Activated T-cell treated with anti-CD3 and anti-CD28 coated beads, Interleukin-2, amount 50 U/mL, for 24 hours (primary cell): ENCODE results near the gene CLCNKA.
A peak's percentile ranks its signal among the peaks of the same experiment; 100 is the strongest.
"Not testable (repeated sequence)": the region's sequence is repeated elsewhere in the genome, so short reads cannot be mapped to it uniquely, and the experiment has no call there.

ENCODE experiments used
- DNase-seq: peaks from one replicate; pipeline ENCODE4 v3.0.0-alpha.2; 2020
- H3K27ac Mint-ChIP-seq: 2 replicates; pipeline ENCODE4 v1.8.0; 2020; ENCODE audit warnings: mild to moderate bottlenecking, mixed read lengths
- H3K27me3 Mint-ChIP-seq: 2 replicates; pipeline ENCODE4 v1.8.0; 2020; ENCODE audit warnings: mixed read lengths
- H3K36me3 Mint-ChIP-seq: 2 replicates; pipeline ENCODE4 v1.8.0; 2020; ENCODE audit warnings: low read depth, mixed read lengths
- H3K4me1 Mint-ChIP-seq: 2 replicates; pipeline ENCODE4 v1.8.0; 2020; ENCODE audit warnings: low read depth, mixed read lengths
- H3K4me3 Mint-ChIP-seq: 2 replicates; pipeline ENCODE4 v1.8.0; 2020; ENCODE audit warnings: mild to moderate bottlenecking, moderate library complexity, mixed read lengths
- H3K9me3 Mint-ChIP-seq: 2 replicates; pipeline ENCODE4 v1.8.0; 2020; ENCODE audit warnings: mixed read lengths

CLCNKA gene

DNA sequence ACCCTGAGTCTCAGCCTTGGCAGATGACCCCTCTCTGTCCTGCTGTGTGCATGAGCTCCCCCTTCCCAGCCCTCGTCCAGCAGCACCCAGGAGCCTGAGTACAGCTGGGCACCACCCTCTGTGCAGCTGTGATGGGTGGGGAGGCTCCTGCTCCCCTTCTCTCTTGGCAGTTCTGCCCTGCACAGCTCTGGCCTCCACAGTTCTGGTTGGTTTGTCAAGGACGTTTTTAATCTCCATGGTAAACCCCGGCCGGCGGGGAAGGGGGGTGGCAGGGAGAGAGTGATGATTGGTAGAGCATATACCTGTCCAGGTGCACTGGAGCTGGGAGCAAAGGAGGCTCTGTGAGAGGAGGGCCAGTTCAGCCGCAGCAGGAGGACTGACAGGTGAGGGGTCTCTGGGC, at the start of gene CLCNKA:
TSS of gene CLCNKA (plus strand) at position 356 of the 400 bp plus-strand sequence. CDS start 584 bp downstream, outside the sequence.
- Mint-ChIP-seq H3K4me3 (no peak within 1 kb of the TSS), H3K27ac (no peak within 1 kb of the TSS), H3K4me1 (no peaks in the 10 kb centered on the region), H3K9me3 (no peaks in the 10 kb centered on the region), H3K27me3 (peaks cover 3% of the 10 kb centered on the region), H3K36me3 (no peaks in the 10 kb centered on the region)
- no peak for DNase-seq

DNA sequence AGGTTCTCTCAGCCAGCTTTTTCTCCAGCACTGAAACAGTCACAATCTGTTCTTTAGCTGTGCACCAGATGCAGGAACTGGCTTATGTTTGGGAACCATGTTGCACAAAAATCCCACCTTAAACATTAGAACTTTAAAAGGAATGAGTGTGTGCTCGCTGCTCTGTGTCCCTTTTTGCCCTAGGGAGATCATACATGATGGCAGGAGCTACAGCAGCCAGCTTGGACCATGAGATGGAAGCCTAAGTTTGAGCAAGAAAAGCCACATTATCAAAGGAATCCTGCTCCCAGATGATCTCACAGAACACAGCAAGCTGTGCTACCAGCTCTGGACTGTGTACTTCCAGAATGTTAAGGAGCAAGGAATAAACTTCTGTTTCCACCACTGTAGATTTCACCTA, 49.4 kb upstream of the CLCNKA start:
- Mint-ChIP-seq H3K36me3 (peaks cover 69% of the 10 kb centered on the region), H3K9me3 (no peaks in the 10 kb centered on the region), H3K27me3 (no peaks in the 10 kb centered on the region), H3K4me3 (no peak overlapping the region), H3K27ac (peak overlapping the region; percentile 4), H3K4me1 (peaks cover 77% of the 10 kb centered on the region)
- DNase-seq, result no peak

DNA sequence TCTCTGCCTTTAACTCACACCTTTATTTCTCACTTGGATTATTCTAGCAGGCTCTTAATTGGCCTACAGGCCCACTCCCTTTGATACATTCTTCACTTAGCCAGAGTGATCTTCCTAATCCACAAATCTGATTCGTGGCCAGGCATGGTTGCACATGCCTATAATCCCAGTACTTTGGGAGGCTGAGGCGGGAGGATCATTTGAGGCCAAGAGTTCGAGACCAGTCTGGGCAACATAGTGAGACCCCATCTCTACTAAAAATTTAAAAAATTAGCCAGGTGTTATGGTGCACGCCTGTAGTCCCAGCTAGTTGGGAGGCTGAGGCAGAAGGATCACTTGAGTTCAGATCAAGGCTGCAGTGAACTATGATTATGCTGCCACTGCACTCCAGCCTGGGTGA, 48.1 kb upstream of the CLCNKA start:
- H3K4me3 Mint-ChIP-seq, result no peak overlapping the region
- peak overlapping the region; percentile 4 for H3K27ac Mint-ChIP-seq
- no peak for DNase-seq
- H3K9me3 Mint-ChIP-seq, result no peaks in the 10 kb centered on the region
- peaks cover 63% of the 10 kb centered on the region for H3K4me1 Mint-ChIP-seq
- H3K36me3 Mint-ChIP-seq, result peaks cover 55% of the 10 kb centered on the region
- H3K27me3 Mint-ChIP-seq, result no peaks in the 10 kb centered on the region

DNA sequence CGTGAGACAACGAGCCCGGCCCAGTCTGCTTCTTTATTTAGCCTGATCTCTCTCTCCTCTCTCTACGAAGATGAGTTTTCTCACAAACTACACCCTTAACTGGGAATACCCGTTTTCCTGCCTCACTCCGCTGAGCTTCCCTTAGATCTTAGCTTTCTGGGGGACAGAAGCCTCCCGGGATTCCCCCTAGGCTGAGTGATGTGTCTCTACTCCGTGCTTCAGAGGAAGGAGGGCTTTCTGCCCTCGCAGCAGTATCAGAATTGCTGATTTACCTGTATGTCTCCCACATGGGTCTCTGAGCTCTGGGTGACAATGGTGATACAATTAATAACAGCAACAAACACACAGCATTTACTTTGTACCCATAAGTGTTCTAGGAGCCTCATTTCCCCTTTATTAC, 47.0 kb upstream of the CLCNKA start:
- Mint-ChIP-seq H3K27ac (peak overlapping the region; percentile 96), H3K27me3 (no peaks in the 10 kb centered on the region), H3K4me3 (peak overlapping the region; percentile 91), H3K4me1 (peaks cover 57% of the 10 kb centered on the region), H3K36me3 (peaks cover 45% of the 10 kb centered on the region), H3K9me3 (no peaks in the 10 kb centered on the region)
- peak; percentile 56 for DNase-seq

DNA sequence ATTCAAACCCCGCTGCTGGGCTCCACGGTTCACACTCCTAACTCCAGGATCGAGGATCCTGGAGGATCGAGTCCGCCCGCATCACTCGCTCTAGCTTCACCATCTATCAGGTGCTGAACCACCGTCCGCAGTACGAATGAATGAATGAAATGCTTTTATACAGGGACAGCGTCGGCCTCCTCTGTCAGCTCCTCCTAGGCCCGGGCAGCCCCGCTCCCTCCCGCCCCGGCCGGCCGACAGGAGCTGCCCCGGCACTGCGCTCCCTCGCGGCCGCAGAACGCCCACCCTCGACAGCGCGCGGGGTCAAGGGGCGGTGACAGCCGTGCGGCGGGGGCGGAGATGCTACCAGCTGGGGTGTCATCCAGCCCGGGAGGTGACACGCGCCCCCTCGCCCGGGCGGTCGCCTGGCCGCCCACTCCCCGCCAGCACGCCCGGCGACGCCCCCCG, 46.5 kb upstream of the CLCNKA start:
- peak overlapping the region; percentile 91 for H3K4me3 Mint-ChIP-seq
- H3K9me3 Mint-ChIP-seq, result no peaks in the 10 kb centered on the region
- no peaks in the 10 kb centered on the region for H3K27me3 Mint-ChIP-seq
- H3K4me1 Mint-ChIP-seq, result peaks cover 52% of the 10 kb centered on the region
- peak overlapping the region; percentile 96 for H3K27ac Mint-ChIP-seq
- peak; percentile 88 for DNase-seq
- peaks cover 40% of the 10 kb centered on the region for H3K36me3 Mint-ChIP-seq

DNA sequence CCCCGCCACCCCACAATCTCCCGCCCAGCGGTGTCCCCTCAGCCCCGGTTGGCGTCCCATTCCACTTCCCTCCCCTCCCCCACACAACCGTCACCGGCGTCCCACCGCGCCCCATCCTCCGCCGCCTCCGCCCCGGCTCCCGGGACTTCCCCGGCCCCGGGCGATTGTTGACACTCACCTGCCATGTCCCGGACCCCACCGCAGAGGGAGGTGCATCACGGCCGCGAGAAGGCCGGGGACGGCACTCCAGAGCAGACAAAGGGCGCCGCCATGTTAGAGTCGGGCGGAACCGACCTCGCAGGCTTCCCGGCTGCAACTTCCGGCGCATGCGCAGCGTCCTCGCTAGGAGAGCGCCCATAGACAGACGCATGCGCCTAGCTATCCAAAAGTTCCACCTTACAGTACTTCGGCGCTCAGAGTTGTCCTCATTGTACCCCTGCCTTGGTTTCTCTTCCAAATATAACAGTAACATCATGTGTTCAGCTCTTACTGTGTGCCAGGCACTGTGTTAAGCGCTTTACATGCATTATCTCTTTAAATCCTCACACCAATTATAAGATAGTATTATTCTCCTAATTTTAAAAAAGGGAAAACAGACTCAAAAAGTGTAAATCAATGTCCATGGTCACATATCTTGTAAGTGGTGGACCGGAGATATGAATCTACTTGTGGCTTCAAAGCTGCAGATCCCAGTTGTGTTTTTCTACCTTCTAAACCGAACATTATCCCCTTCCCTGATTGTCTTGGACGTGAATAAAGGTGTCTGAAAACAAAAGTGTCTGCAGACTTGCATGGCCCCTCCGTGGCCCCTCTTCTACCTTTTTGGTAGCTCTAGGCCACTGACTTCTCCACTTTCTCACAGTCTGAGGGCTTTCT, 45.8 kb upstream of the CLCNKA start, which contains the start of gene ZBTB17:
TSS of gene ZBTB17 (minus strand) at position 297 of the 876 bp plus-strand sequence. CDS start 27,606 bp downstream, outside the sequence.
- peaks cover 46% of the 10 kb centered on the region for H3K4me1 Mint-ChIP-seq
- H3K4me3 Mint-ChIP-seq, result peak within 1 kb of the TSS; percentile 91
- peaks cover 34% of the 10 kb centered on the region for H3K36me3 Mint-ChIP-seq
- peak within 1 kb of the TSS; percentile 96 for H3K27ac Mint-ChIP-seq
- no peaks in the 10 kb centered on the region for H3K9me3 Mint-ChIP-seq
- DNase-seq, result peak; percentile 97
- H3K27me3 Mint-ChIP-seq, result no peaks in the 10 kb centered on the region

DNA sequence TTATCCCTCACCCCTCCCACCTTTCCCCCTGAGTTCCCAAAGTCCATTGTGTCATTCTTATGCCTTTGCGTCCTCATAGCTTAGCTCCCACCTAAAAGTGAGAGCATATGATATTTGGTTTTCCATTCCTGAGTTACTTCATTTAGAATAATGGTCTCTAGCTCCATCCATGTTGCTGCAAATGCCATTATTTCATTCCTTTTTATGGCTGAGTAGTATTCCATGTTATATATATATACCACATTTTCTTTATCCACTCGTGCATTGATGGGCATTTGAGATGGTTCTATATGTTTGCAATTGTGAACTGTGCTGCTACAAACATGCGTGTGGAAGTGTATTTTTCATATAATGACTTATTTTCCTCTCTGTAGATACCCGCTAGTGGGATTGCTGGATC, 43.9 kb upstream of the CLCNKA start:
- H3K27me3 Mint-ChIP-seq, DNase-seq, H3K4me3 Mint-ChIP-seq, H3K9me3 Mint-ChIP-seq, H3K27ac Mint-ChIP-seq: not testable (repeated sequence)
- H3K36me3 Mint-ChIP-seq, result peaks cover 18% of the 10 kb centered on the region
- H3K4me1 Mint-ChIP-seq, result peaks cover 33% of the 10 kb centered on the region

DNA sequence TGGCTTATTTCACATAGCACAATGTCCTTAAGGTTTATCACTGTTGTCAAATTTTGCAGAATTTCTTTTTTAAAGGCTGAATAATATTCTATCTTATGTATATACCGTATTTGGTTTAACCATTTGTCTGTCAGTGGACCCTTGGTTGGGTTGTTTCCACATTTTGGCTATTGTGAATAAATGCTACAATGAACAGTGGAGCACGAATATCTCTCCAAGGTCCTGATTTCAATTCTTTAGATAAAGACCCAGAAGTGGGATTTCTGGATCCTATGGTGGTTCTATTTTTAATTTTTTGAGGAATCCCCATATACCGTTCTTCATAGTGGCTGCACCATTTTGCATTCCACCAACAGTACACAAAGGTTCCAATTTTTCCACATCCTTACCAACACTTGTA, 40.2 kb upstream of the CLCNKA start:
- Mint-ChIP-seq H3K4me1 (peaks cover 30% of the 10 kb centered on the region), H3K9me3 (no peaks in the 10 kb centered on the region), H3K4me3 (no peak overlapping the region), H3K27ac (no peak overlapping the region), H3K27me3 (no peaks in the 10 kb centered on the region), H3K36me3 (no peaks in the 10 kb centered on the region)
- no peak for DNase-seq

DNA sequence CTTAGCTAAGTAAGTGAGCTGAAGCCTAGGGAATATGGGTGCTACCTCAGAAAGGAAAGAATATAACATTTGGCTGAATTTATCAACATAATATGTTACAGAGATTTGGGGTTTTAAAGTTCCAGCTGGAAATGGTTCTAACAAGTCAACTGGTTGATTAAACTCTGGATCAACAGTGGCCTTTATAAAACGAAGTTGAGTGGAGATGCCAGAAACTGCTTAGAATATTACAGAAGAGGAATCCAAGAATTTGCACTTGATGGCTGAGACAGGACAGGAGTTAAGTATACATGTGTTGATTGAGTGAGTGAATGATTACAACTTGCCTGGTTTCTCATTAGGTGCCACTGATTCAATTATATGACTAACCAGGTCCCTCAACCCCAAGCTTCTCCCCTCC, 38.6 kb upstream of the CLCNKA start:
- Mint-ChIP-seq H3K4me1 (peaks cover 27% of the 10 kb centered on the region), H3K27ac (no peak overlapping the region), H3K27me3 (no peaks in the 10 kb centered on the region), H3K9me3 (no peaks in the 10 kb centered on the region), H3K36me3 (no peaks in the 10 kb centered on the region), H3K4me3 (no peak overlapping the region)
- DNase-seq, result no peak

DNA sequence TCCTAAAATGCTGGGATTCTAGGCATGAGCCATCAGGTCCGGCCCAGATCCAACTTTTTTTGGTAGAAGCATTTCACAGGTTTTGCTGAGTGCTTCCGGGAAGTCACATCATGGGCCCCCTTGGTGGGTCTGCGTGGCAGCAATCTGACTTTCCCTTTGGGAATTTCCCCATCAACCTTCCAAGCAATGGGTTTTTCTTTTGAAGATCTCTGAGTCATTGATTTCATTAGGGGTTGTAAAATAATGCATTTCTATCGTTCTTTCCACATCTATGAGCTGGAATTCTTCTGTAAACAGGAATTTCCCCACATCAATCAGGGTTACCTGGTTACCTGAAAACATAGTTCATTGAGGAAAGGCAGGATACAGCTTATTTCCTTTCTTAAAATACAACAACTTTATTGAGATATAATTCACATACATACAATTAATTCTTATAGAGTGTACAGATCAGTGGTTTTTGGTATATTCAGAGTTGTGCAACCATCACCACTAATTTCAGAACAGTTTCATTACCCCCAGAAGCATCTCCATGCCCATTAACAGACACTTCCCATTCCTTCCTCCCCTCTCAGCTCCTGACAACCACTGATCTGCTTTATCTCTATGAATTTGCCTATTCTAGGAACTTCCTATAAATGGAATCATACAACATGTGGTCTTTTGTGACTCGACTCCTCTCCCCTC, 36.1 kb upstream of the CLCNKA start:
- no peak for DNase-seq

DNA sequence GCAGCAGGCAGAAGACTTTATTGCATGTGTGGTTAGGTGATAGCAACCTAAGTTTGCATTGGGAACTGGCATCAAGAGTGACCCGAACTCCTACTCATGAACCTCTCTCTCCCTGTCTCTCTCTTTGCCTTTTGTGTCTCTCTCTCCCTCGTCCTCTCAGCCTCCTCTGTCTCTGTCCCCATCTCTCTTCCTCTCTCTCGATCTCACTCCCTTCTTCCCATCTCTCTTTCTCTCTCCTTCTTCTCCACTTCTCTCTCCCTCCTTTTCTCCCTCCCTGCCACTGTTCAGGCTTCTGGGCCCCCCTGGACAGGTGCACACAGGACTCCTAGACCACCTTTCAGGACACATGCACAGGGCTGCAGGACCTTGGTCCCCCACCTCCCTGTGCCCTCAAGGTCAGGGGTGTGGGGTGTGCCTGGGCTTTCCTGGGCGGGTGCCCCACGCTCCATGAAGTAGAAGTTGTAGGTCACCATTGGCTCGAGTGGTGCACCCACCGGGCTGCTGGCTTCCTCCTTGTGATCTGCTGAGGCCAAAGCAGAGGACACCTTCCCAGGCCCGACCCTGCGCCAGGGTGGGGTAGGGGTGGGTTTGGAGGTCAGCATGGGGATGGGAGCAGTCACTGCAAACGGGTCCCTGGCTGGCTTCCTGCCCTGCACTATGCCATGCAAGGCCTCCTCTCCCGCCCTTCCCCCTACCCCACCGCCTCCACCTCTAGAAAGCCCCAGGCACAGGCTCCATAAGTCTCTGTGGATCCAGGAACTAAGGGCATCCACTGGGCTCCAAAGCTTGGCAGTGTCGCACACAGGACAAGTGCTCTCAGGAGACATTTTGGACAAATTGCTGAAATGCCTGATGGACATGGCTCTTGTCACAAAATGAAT, 32.7 kb upstream of the CLCNKA start:
- no peak overlapping the region for H3K4me3 Mint-ChIP-seq
- DNase-seq, result no peak
- H3K27me3 Mint-ChIP-seq, result no peaks in the 10 kb centered on the region
- no peaks in the 10 kb centered on the region for H3K9me3 Mint-ChIP-seq
- no peaks in the 10 kb centered on the region for H3K36me3 Mint-ChIP-seq
- H3K4me1 Mint-ChIP-seq, result peaks cover 18% of the 10 kb centered on the region
- no peak overlapping the region for H3K27ac Mint-ChIP-seq

More for the DNA sequence above, 36.1 kb upstream of the CLCNKA start:
- Mint-ChIP-seq H3K36me3 (no peaks in the 10 kb centered on the region), H3K4me3 (no peak overlapping the region), H3K4me1 (peaks cover 27% of the 10 kb centered on the region), H3K9me3 (no peaks in the 10 kb centered on the region), H3K27me3 (no peaks in the 10 kb centered on the region), H3K27ac (peak overlapping the region; percentile 77)

DNA sequence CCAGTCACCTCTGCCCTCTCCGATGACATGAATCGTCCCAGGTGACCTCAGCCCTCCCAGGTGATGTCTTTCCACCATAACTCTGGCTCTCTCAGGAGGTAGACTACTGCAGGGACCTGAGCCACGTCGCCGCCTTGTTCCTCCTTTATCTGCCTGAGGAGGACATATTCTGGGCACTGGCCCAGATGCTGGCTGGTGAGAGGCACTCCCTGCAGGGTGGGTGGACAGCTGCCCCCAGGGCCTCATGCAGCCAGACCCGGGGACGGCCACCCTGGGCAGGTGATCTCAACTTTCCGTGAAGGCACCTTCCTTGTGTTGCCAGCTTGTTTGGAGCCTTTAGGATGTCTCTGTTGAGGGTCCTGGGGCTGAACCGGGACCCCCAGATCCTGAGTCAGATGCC, 32.1 kb upstream of the CLCNKA start:
- no peak for DNase-seq
- H3K4me3 Mint-ChIP-seq, result no peak overlapping the region
- peaks cover 11% of the 10 kb centered on the region for H3K4me1 Mint-ChIP-seq
- H3K27me3 Mint-ChIP-seq, result no peaks in the 10 kb centered on the region
- H3K9me3 Mint-ChIP-seq, result no peaks in the 10 kb centered on the region
- H3K27ac Mint-ChIP-seq, result no peak overlapping the region
- H3K36me3 Mint-ChIP-seq, result no peaks in the 10 kb centered on the region

DNA sequence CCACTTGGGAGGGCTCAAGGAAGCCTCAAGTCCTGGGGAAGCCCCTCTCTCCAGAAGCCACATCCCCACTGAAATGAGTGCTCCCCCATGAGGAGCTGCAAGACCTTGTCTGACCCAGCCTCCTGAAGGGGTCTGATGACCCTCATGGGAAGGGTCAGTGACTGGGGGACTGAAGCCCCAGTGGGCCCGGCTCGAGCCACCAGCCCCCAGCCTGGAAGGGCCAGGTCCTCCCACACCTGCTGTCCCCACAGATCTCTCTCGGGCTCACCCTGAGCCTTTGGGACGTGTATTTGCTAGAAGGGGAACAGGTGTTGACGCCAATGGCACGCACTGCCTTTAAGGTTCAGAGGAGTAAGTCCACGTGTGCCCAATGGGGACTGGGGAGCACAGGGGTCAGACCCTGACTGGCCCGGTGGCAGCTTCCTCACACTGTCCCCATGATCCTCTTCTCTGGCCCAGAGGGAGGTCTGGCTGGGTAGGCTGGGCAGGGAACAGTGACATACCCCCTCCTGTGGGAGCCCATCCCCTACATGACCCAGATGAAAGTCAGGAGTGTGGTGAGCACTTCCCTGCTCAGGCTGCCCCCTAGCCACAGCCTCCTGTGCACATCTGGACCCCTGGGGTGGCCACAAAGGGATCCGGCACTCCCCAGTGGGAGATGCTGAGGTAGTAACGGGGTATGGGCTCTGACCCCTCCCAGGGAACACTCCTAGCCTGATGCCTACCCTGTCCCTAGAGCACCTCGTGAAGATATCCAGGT, 30.2 kb upstream of the CLCNKA start:
- Mint-ChIP-seq H3K36me3 (no peaks in the 10 kb centered on the region), H3K27ac (no peak overlapping the region), H3K4me1 (no peaks in the 10 kb centered on the region), H3K27me3 (no peaks in the 10 kb centered on the region), H3K4me3 (no peak overlapping the region), H3K9me3 (no peaks in the 10 kb centered on the region)
- no peak for DNase-seq

DNA sequence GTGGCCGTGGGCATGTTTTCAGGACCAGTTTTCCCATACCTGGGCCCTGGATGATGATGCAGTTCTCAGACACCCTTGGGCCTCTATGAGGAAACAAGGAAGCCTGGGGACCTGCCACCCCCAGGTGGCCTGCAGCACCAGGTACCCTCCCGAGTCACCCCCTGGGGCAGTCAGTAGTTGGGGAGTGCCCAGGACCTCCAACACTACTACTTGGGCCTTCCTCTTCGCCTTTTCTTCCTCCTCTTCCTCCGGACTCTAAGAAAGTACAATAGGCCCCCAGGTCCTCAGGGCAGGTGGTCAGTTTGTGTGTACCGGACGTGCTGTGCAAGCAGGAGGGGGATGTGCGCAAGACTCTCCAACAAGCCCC, 29.7 kb upstream of the CLCNKA start:
- no peaks in the 10 kb centered on the region for H3K9me3 Mint-ChIP-seq
- no peak overlapping the region for H3K27ac Mint-ChIP-seq
- DNase-seq, result no peak
- H3K4me3 Mint-ChIP-seq, result no peak overlapping the region
- H3K27me3 Mint-ChIP-seq, result no peaks in the 10 kb centered on the region
- H3K4me1 Mint-ChIP-seq, result no peaks in the 10 kb centered on the region
- no peaks in the 10 kb centered on the region for H3K36me3 Mint-ChIP-seq
